H1 (cell line): ENCODE data around the gene OPCML. TPM values are rescaled to one million over a fixed set of nuclear protein-coding genes. Genes with fewer than 3 reads are reported as not detected.

ENCODE experiments used
- CHD7 ChIP-seq: fragments of 300-600 bp; sonication (generic); IDR thresholded peaks from 2 replicates; pipeline ENCODE4 v1.7.1; 2012; ENCODE audit warnings: low read length, moderate library complexity, mild to moderate bottlenecking, inconsistent platforms; ENCODE audit not compliant: insufficient replicate concordance
- CREB1 ChIP-seq: IDR thresholded peaks from 2 replicates; pipeline ENCODE4 v1.6.1; 2012; ENCODE audit warnings: inconsistent platforms
- polyA plus RNA-seq, 7 experiments: library from polyadenylated mRNA; depleted of rRNA in 3 of 7; stranded (reverse) in 5 of 7; unstranded in 2 of 7; fragments of >200 nt in 5 of 7; fragments of 200-250 nt in 2 of 7; gene quantifications; 1 replicate in 5 of 7; 2 replicates in 1 of 7; 4 replicates in 1 of 7; pipeline versions ENCODE4 v1.2.1 to v1.2.3, GENCODE V29; 2011 to 2013; ENCODE audit warnings: missing spikeins in 2 of 7, mixed read lengths in 2 of 7
- total RNA-seq: library from RNA; stranded (reverse); fragmentation: NEBNext Ultra II Directional; extraction: Animal tissue kit (Norgen Biotek cat#: 25700); gene quantifications from 2 replicates; pipeline ENCODE4 v1.2.1, GENCODE V29; 2021

Gene OPCML
- total and polyA plus RNA-seq, 2 of the 8 experiments (the other 6 are each of a cell fraction or from before 2014, with no cell fraction given) = 2.3 to 3.1 TPM

- no peak for TF ChIP-seq CHD7
- TF ChIP-seq CREB1 = no peak
Measured at GRCh38 chr11:133191931-133192330, 340.4 kb downstream of the OPCML start (continued).
